Fibroblast of skin of right quadriceps (primary cell): ENCODE results near the gene ATP7A.
"Not testable (repeated sequence)": the region's sequence is repeated elsewhere in the genome, so short reads cannot be mapped to it uniquely, and the experiment has no call there.

ENCODE experiments used
- DNase-seq: peaks from one replicate; pipeline ENCODE4 v3.0.0-alpha.2; 2013

ATP7A gene

GRCh38 chrX:78042601-78043000 is 132.1 kb downstream of the ATP7A start:
- DNase-seq, result no peak

GRCh38 chrX:78046362-78046761 is 135.9 kb downstream of the ATP7A start:
- DNase-seq, result no peak

GRCh38 chrX:78048052-78048451 is 137.6 kb downstream of the ATP7A start:
- no peak for DNase-seq

DNA sequence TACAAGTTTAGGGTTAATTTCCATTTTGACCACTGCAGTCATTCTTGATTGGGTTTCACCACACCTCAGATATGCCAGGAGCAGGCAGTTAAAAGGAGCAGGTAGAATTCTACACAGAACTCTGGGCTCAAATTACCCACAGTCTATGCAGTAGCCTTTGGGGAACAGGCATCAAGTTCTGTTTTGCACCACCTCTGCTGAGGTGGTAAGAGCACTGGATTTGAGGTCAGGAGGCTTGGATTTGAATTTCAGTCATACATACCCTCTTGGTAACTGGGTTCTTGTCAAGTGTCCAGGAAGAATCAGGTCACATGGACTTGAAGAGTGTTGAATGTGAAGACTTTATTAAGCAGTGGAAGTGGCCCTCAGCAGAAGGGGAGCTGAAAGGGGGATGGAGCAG is 153.2 kb downstream of the ATP7A start:
- no peak for DNase-seq

- no peak for DNase-seq
Measured at GRCh38 chrX:78064152-78064551, 153.7 kb downstream of the ATP7A start.

DNA sequence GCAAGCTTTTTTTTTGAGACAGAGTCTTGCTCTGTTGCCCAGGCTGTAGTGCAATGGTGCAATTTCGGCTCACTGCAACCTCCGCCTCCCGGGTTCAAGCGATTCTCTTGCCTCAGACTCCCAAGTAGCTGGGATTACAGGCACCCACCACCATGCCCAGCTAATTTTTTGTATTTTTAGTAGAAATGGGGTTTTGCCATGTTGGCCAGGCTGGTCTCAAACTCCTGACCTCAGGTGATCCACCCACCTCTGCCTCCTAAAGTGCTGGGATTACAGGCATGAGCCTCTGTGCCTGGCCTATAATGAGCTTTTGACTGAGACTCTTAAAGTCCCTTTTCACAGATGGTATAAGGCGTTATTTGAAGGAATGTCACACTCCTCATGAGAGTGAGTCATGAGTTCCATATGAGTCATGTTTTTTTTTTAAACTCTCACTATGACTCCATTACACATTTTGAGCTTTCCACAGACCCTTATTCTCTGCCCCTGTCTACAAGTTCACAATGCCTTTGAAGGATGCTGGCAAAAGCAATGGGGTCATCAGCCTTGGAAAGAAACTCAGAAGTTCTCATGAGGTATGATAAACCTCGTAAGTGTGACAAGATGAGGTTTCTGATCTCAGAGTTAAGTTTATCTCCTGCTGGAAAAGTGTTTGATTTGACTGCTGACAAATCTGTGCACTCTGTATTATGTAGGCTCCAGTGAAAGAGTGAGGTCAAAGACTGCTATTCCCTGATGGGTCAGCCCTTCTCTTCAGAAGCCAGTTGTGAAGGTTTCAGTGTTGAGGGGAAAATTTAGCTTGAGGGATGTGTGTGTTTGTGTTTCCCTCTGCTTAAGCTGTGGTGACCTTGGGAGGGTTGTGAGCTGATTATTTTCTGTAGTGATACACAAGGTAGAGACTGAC is 154.5 kb downstream of the ATP7A start:
- peak; percentile 72 for DNase-seq

GRCh38 chrX:78066110-78066509 is 155.6 kb downstream of the ATP7A start:
- DNase-seq, result no peak

- no peak for DNase-seq
Measured at GRCh38 chrX:78071331-78071730, 160.8 kb downstream of the ATP7A start.

GRCh38 chrX:78073147-78074077 is 162.9 kb downstream of the ATP7A start:
- not testable (repeated sequence) for DNase-seq

DNA sequence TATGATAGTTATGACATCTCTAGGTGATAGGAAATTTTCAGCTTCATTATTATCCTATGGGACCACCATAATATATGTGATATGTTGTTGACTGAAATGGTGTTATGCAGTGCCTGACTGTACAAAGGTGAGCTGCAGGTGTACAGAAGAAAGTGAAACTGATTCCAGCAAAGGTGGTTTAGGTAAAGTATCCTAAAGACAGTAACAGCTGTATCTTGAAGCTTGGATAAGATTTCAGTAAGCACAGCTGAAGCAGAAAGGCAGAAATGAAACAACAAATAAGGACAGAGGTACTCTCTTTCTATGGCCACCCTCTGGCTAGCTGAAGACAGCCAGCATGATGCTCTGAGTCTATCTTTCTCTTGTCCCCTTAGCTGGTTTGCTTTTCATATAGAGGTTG is 163.6 kb downstream of the ATP7A start:
- no peak for DNase-seq

GRCh38 chrX:78075787-78076389 is 165.4 kb downstream of the ATP7A start:
- DNase-seq, result no peak

DNA sequence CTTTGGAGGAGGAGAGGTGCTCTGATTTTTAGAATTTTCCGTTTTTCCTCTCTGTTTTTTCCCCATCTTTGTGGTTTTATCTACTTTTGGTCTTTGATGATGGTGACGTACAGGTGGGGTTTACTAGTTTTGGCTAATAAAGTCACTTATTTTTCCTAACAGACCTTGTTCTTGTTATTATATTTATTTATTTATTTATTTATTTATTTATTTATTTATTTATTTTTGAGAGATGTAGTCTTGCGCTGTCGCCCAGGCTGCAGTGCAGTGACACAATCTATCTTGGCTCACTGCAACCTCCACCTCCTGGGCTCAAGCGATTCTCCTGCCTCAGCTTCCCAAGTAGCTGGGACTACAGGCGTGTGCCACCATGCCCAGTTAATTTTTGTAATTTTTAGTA is 170.9 kb downstream of the ATP7A start:
- DNase-seq, result not testable (repeated sequence)

DNA sequence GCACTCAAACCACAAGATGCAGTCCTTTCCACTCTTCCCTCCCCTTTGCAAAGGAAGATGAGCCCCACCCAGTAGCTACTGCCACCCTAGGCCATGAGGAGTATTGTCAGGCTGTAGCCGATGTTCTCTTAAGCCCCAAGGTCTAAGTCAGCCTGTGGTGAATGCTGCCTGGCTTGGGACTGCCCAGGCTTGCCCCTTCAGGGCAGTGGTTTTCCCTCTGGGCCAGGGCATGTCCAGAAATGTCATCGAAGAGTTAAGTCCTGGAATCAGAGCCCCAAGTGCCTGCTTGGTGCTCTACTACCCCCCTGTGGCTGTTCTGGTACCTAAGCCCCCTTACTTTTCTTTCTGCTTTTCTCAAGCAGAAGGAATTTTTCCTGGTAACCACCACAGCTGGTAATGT is 181.8 kb downstream of the ATP7A start:
- DNase-seq, result peak; percentile 23

DNA sequence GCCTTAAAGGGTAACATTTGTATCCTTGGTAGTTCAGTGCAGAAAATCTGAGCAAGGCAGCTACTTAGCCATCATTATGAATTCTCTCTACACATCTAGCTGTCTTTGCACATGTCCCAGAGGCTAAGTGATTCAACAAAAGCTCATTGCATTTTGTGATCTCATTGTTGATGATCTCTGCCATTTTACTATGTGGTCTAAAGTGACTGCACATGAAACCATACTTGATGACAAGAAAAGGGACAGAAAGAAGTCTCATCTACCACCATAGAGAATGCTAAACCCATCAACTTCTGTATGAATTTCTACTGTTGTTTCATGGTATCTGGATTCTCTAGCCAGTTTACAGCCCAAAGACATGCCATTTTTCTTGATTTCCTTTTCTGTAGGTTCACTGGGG is 187.6 kb downstream of the ATP7A start:
- no peak for DNase-seq
